Effector memory CD4-positive, alpha-beta T cell (primary cell): ENCODE data around the gene FAM20C.

Source experiments
- DNase-seq, 3 donors: peaks; one replicate each; pipeline ENCODE4 v3.0.0-alpha.2; 2020
- H3K27ac ChIP-seq: 2 replicates; pipeline ENCODE4 v1.7.0; 2013; ENCODE audit warnings: mild to moderate bottlenecking, low read length, moderate library complexity; ENCODE audit not compliant: insufficient read depth, poor library complexity, severe bottlenecking
- H3K27me3 ChIP-seq: replicated peaks from 2 replicates; pipeline ENCODE4 v1.7.0; 2013; ENCODE audit warnings: mild to moderate bottlenecking, low read length; ENCODE audit not compliant: insufficient read depth, control insufficient read depth, poor library complexity, severe bottlenecking
- H3K36me3 ChIP-seq: 2 replicates; pipeline ENCODE4 v1.7.0; 2013; ENCODE audit warnings: mild to moderate bottlenecking, low read length, moderate library complexity; ENCODE audit not compliant: control insufficient read depth, insufficient read depth
- H3K4me1 ChIP-seq: 2 replicates; pipeline ENCODE4 v1.7.0; 2013; ENCODE audit warnings: low read length, mild to moderate bottlenecking; ENCODE audit not compliant: control insufficient read depth, insufficient read depth, poor library complexity, severe bottlenecking
- H3K4me3 ChIP-seq: 2 replicates; pipeline ENCODE4 v1.7.0; 2013; ENCODE audit warnings: low read length, low read depth, mild to moderate bottlenecking; ENCODE audit not compliant: insufficient read depth, poor library complexity, severe bottlenecking
- H3K9me3 ChIP-seq: 2 replicates; pipeline ENCODE4 v1.7.0; 2013; ENCODE audit warnings: mild to moderate bottlenecking, low read length, moderate library complexity; ENCODE audit not compliant: control insufficient read depth

Gene FAM20C

DNA sequence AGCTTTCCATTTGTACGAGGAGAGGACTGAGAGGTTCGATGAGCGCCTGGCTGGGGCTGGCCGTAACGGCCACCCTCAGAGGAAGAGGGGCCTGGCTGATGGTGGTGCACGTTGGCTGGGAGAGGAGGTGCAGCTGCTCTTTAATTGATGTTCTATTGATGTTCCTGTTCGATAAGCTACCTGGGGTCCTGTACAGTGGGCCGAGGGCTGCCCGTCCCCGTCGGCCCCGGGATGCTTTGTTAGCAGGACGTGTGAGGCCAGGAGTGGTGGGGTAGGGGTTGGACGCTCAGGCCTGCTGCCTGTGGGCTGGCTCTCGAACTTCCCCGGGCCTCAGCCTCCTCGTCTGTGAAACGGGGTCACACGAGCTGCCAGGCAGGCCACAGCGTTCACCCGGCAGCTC lies 25.4 kb downstream of the FAM20C start:
- Histone ChIP-seq H3K36me3 (no peaks in the 10 kb centered on the region), H3K4me3 (no peak overlapping the region)

DNA sequence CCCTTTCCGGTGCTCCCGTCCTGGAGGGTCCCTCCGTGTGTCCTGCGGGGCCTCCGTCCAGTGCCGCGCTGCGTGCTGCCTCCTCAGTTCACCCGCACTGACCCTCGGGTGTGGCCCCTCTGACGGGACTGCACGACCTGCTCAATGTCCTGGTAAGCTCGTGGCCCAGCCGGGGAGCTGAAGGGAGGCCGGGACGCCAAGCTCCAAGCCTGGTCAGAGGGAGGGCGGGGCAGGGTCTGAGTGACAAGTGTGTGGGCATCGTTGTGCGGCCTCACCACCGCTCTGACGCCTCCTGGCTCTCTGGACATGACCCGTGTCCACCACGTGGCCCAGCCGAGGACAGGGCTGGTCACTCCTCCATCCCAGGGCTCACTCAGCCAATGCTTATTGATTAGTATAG lies 25.9 kb downstream of the FAM20C start:
- Histone ChIP-seq H3K4me1 (no peaks in the 10 kb centered on the region), H3K9me3 (no peaks in the 10 kb centered on the region), H3K4me3 (no peak overlapping the region), H3K27me3 (no peaks in the 10 kb centered on the region), H3K36me3 (no peaks in the 10 kb centered on the region), H3K27ac (no peak overlapping the region)
- DNase-seq: no peak

More for the DNA sequence above, 25.4 kb downstream of the FAM20C start:
- Histone ChIP-seq H3K27ac (no peak overlapping the region), H3K4me1 (no peaks in the 10 kb centered on the region), H3K27me3 (no peaks in the 10 kb centered on the region), H3K9me3 (no peaks in the 10 kb centered on the region)
- DNase-seq: no peak

DNA sequence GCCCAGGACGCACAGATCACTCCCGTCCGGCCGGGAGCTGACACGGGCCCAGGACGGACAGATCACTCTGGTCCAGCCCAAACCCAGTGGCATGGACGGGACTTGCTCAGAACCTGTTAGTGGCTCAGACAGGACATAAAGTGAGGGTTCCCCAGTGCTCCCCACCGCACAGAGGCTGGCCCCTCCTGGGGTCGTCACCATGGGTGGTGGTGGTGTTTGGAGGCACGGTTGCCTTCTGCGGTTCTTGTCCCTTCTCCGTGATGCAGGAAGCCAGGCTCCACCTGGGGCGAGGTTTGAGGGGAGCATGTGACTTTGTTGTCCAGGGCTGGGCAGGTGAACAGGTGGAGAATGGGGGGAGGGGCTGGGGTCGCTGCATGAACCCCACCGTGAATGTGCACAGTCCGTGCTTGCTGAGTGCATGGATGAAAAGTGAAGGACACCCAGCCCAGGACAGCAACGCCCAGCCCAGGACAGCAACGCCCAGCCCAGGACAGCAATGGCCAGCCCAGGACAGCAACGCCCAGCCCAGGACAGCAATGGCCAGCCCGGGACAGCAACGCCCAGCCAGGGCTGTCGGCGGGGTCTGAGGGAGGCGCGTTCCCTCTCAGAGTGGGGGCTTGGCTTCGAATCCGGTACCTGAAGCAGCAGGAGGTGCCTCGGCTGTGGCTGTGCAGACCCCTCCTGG lies 26.7 kb downstream of the FAM20C start:
- no peaks in the 10 kb centered on the region for H3K27me3 ChIP-seq
- H3K36me3 ChIP-seq: no peaks in the 10 kb centered on the region
- no peak for DNase-seq
- no peak overlapping the region for H3K4me3 ChIP-seq
- H3K4me1 ChIP-seq: no peaks in the 10 kb centered on the region
- H3K27ac ChIP-seq: no peak overlapping the region
- no peaks in the 10 kb centered on the region for H3K9me3 ChIP-seq

DNA sequence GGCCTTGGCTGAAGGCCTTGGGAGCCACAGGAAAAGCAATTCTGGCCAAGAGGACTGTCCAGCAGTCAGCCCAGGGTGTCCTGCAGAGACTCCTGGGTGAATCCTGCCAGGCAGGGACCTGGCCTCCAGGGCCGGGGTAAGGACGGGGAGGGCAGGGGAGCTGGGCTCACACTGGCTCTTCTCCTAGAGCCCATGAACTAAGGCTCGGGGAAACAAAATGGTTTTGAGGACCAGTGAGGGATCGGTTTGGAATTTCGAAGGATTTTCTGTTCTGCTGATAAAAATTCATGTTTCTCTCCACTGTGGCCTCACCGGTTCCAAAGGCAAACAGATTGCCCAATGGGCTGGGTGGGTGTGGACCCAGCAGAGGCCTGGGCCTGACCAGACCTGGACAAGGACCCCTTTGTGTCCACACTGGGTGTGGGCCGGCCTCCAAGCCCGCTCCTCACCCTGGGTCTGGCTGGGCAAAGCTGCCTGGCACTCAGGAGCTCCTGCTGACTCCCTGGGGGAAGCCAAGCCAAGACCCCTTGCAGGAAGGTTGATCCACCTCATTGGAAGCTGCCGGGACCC lies 27.3 kb downstream of the FAM20C start:
- no peaks in the 10 kb centered on the region for H3K27me3 ChIP-seq
- H3K36me3 ChIP-seq: no peaks in the 10 kb centered on the region
- H3K9me3 ChIP-seq: no peaks in the 10 kb centered on the region
- DNase-seq: no peak
- no peaks in the 10 kb centered on the region for H3K4me1 ChIP-seq
- H3K27ac ChIP-seq: no peak overlapping the region
- H3K4me3 ChIP-seq: no peak overlapping the region

DNA sequence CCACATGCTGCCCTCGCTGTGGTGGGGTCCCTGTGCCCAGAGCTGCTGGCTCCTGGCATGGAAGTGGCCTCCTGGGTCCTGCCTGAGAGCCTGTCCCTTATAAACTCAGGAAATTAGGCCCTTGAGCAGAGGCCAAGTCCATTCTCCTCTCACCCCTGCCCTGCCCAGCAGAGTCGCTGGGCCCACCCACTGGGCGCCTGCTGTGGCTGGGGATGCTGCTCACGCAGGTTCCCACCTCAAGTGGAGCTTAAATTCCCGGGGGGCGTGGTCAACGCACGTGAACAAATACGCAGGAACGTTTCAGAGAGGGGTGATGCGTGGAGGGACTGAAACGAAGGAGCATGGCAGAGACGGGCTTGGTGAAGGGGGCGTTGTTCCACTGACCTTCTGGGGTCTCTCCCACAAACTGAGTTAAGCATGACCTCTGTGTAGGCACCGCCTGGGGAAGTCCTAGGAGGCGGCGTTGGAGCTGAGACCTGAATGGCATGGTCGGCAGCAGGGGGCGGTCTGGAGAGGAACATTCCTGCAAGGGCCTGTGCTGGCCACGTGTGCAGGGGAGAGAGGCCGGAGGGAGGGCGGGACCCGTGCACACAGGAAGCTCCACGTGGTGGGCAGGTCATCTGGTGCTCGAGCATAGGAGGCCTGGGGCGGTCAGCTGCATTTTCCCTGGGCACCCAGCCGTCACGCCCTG lies 27.9 kb downstream of the FAM20C start:
- Histone ChIP-seq H3K4me1 (no peaks in the 10 kb centered on the region), H3K4me3 (no peak overlapping the region), H3K27me3 (no peaks in the 10 kb centered on the region), H3K36me3 (no peaks in the 10 kb centered on the region), H3K27ac (no peak overlapping the region), H3K9me3 (no peaks in the 10 kb centered on the region)
- DNase-seq: no peak

DNA sequence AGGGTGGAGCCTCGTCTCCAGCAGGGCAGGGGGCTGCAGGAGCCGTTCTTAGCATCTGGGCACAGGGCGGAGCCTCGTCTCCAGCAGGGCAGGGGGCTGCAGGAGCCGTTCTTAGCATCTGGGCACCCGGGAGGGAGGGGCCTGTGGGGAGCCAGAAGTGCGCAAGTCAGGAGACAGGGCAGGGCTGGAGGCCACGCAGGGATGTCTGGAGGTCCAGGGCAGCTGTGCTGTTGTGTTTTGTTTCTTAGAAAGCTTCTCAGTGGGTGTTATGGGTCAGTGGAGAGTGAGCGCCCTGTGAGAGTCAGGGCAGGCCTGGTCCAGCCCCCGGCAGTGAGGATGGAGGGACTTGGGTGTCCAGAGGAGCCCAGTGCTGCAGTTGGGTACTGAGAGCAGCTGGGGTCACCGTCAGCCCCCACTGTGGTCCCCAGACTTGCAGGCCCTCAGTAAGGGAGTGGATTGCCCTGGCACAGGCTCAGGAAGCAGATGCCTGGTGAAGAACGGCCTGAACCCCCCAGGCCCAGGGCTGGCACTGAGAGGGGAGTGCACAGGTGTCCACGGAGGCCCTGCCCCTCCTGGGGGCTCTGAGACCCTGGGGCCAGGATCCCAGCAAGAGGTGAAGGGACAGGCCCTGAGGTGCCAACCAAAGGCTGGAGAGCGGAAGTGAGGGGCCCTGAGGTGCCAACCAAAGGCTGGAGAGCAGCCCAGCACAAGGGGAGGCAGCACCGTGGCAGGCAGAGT lies 29.8 kb downstream of the FAM20C start:
- H3K4me1 ChIP-seq: no peaks in the 10 kb centered on the region
- H3K36me3 ChIP-seq: no peaks in the 10 kb centered on the region
- H3K27ac ChIP-seq: no peak overlapping the region
- no peak for DNase-seq
- H3K9me3 ChIP-seq: no peaks in the 10 kb centered on the region
- H3K27me3 ChIP-seq: no peaks in the 10 kb centered on the region
- H3K4me3 ChIP-seq: no peak overlapping the region

DNA sequence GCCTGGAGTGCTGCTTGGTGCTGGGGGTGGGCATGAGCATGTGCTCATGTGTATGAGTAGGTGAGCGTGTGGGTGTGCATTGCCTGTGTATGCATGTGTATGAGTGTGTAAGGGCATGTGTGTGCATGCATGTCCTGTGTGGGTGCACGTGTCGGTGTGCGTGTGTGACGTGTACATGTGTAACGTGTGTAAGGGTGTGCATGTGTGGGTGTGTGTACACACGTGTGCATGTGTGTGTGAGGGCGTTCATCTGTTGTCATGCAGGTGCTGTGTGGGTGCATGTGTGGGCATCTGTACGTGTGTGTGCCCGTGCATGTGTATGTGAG lies 30.3 kb downstream of the FAM20C start:
- DNase-seq: no peak
- H3K4me3 ChIP-seq: no peak overlapping the region
- H3K27me3 ChIP-seq: no peaks in the 10 kb centered on the region
- no peaks in the 10 kb centered on the region for H3K36me3 ChIP-seq
- H3K9me3 ChIP-seq: no peaks in the 10 kb centered on the region
- no peak overlapping the region for H3K27ac ChIP-seq
- no peaks in the 10 kb centered on the region for H3K4me1 ChIP-seq

DNA sequence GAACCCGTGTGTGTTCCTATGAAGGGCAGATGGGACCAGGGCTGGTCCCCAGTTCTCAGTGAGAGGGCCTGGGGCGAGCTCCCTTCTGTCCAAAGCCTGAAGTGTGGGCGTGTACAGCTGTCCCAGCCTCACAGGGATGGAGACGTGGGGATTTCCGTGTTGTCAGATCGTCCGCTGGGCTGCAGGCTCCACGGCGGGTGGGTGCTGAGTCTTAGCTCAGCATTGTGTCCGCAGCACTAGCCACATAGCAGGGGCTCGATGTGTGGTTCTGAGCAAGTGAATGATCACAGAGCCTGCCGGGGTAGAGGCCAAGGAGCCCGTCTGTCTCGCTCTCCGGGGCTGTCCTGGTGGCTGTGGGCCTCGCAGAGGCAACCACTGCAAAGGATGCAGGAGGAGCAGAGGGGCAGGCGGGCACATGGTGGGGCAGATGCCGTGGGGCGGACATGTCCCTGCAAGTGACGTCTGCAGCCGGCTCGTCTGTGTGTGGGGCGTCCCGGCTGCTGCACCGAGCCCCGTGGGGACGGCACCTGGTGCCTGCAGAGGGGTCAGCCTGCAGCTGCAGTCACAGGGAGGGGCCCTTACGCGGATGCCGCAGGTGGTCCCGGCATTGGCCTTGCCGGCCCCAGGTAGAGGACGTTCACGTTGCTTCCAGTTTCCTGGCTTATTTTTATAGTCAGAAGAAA lies 30.9 kb downstream of the FAM20C start:
- no peak overlapping the region for H3K27ac ChIP-seq
- DNase-seq: no peak
- no peaks in the 10 kb centered on the region for H3K4me1 ChIP-seq
- no peaks in the 10 kb centered on the region for H3K27me3 ChIP-seq
- H3K9me3 ChIP-seq: no peaks in the 10 kb centered on the region
- no peaks in the 10 kb centered on the region for H3K36me3 ChIP-seq
- H3K4me3 ChIP-seq: no peak overlapping the region

DNA sequence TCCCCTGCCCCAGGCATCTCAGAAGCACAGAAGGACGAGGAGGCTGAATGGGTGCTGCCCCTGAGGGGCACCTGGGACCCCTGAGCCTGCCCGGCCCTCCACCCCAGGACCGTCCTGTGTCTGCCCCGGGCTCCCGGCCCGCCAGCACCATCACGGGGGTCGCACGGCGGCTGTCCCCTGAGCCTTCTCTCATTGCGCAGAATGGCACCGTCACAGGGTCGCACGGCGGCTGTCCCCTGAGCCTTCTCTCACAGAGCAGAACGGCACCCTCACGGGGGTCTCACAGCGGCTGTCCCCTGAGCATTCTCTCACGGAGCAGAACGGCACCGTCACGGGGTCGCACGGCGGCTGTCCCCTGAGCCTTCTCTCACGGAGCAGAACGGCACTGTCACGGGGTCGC lies 31.5 kb downstream of the FAM20C start:
- no peaks in the 10 kb centered on the region for H3K4me1 ChIP-seq
- H3K4me3 ChIP-seq: no peak overlapping the region
- no peaks in the 10 kb centered on the region for H3K36me3 ChIP-seq
- no peaks in the 10 kb centered on the region for H3K9me3 ChIP-seq
- no peak overlapping the region for H3K27ac ChIP-seq
- no peak for DNase-seq
- H3K27me3 ChIP-seq: no peaks in the 10 kb centered on the region
